Activated CD4-positive, alpha-beta T cell treated with anti-CD3 and anti-CD28 coated beads, Interleukin-2, Interleukin-6, amounts not matched to agents 100 ng/mL and 50 ng/mL, durations not matched to agents 16 hours and 8 hours (primary cell): ENCODE measurements around the gene EVA1C.
"Not testable (repeated sequence)": the region's sequence is repeated elsewhere in the genome, so short reads cannot be mapped to it uniquely, and the experiment has no call there.

Experiments
- DNase-seq: peaks from one replicate; pipeline ENCODE4 v3.0.0-alpha.2; 2020

Gene EVA1C

DNA sequence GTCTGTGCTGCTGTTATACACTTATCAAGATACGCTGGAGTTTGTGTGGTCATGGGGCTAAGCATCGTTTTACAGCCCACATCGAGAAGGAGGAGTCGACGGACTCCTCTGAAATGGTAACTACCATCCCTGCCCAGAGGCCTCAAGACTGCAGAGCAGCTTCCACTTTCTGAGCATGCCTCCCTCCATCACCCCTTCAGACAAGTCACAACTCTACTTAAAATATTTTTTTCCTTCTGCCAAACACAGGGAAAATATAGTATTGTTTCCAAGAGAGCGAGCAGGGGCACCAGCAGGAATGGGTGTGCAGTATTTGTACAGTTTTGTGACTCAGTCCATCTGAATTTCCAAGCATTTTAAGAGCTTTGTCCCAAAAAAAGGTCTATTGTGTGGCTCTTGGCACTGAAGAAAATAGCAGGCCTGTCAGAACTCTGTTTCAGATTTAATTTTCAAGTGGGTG is 14.1 kb downstream of the EVA1C start:
- no peak for DNase-seq

DNA sequence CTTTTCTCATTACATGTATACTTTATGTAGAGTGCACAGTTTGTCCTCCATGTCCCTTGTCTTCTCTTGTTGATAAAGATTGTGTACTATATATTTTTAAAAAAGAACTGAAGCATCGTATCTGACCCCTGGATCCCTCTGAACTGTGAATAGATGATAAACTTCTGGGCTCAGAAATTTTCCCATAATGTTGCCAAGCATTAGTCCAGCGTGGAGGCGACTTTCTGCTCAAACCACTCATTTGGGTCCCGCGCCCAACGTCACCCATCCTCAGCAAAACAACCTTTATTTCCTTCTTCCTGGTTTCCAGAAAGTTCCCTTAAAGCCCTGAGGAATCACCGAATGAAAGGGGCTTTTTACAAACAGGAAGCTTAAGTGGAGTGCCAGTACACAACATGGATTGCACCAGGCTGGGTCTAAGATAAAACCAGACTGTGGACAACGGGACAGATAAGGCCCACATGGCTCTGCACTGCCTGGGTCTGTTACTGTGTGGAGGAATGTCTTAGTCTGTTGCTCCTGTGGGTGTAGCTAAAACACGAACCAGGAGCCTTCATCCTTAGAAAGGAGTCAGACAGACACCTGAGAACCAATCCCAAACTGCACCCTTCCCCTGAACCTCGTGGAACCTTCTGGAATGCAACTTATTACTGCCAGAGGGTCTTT is 15.6 kb downstream of the EVA1C start:
- DNase-seq, result no peak

DNA sequence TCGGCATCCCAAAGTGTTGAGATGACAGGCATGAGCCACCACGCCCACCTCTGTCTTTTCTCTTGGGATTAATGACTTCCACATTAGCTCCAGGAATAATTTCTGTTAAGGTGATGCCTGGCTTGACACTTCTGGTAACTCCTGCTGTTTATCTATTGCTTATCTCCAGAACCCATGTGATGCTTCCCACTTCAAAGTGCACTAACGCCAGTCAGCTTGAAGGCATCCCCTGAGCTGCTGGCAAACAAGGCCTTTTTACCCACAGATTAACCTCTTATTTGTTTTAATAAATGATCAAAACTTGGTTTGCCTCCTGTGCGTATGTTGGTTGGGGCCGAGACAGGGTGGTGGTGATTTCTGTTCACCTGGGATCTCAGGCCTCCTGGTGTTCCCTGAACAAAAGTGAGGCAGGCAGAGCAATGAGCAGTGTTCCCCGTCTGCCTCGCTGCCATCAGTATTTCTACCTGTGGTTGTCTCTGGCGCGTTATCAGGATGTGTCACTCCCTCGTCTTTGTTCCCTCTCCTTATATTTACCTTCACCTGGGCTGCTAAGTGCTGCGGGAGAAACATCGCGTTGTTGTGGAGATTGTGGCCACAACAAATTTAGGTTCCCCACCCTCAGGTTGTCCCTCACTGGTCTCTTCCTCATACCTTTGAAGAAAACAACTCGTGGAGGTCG is 20.6 kb downstream of the EVA1C start:
- DNase-seq, result not testable (repeated sequence)

DNA sequence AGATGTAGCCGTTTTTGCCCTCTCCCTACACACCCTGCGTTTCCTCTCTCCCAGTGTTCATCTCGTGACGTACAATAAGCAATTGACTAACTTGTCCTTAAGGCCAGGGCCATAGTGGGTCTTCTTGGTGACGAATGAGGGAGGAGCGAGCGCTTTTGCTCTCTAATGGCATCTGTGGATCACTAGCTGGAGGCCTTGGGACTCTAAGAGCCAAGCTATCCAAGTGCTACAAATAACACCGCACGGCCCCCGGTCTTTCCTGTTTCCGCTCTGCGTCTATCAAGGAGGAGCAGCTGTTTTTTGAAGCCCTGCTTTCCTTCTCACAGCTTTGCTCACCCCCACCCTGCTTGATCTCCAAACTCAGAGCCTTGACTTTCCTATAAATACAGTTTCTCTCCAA is 25.2 kb downstream of the EVA1C start:
- no peak for DNase-seq

DNA sequence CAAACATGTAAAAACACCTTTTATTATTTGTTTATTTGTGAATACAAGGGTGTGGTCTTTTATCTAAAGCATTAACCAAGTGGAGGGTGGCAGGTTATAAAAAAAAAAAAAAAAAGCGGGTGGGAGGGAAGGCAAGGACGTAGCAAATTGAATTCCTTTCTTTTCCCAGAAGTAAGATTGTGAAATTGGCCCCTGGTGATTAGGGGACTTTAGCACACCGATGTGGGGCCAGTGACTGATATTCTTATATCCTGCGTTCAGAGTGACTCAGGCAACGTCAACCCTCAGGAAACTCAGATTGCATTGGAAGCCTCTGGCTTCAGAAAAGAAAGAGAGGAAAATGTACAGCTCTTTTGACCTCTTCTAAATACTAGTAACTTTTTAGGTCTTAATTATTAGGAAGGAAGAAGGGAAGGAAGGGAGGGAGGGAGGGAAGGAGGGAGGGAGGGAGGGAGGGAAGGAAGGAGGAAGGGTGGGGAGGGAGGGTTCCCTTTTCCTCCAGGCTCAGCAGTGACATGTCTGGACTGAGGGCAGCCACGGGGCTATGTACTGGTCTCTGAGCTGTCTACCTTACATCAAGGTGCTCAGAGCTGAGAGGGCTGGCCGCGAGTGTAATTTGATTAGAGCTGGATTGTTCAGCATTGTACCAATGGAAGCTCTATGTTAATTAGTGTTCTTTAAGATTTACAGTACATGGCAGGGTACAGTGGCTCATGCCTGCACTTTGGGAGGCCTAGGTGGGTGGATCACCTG is 30.2 kb downstream of the EVA1C start:
- DNase-seq, result no peak

DNA sequence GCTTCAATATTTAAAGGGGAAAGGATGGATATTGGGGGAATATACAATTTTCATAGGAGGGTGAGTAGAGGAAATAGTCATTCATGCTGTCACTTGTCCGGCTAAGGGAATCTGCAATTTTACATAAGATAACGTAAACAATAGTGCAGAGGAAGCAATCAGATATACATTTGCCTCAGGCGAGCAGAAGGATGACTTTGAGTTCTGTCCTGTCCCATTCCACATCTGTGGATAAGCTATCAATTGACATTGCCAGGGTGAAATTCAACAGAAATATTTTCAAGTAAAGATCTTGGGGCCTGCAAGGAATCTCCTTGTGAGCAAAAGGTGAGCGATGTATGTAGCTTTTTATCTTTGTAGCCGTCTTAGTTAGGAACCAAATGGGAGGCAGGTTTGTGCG is 32.6 kb downstream of the EVA1C start:
- no peak for DNase-seq

DNA sequence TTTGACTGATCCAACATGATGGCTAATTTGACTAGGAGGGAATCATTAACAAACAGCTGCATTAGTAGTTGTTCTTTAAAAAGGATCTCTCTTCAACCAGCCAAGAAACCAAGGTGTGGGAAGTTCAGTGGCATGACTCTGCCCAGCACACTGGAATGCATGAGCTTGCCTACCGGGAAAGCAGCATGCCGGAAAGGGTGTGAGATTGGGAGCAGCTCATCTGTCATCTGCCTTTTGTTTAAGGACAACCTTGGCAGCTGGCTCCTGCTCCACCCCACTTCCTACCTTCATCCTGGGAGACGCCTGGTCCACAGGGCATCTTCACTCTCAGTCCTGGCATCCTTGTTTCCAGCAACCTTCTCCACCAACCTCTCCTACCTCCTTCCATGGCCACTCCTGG is 33.9 kb downstream of the EVA1C start:
- not testable (repeated sequence) for DNase-seq

DNA sequence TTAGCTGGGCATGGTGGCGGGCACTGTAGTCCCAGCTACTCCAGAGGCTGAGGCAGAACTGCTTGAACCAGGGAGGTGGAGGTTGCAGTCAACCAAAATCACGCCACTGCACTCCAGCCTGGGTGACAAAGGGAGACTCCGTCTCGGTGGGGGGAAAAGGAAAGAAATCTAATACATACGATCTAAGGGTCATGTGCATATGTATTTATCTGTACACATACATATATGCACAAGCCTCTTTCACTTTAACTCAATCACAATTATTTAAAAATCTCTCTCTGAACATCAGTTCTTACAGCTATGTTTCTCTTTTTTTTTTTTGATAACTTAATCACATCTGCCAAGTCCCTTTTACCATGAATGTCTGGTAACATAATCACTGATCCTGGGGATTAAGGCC is 34.7 kb downstream of the EVA1C start:
- no peak for DNase-seq

DNA sequence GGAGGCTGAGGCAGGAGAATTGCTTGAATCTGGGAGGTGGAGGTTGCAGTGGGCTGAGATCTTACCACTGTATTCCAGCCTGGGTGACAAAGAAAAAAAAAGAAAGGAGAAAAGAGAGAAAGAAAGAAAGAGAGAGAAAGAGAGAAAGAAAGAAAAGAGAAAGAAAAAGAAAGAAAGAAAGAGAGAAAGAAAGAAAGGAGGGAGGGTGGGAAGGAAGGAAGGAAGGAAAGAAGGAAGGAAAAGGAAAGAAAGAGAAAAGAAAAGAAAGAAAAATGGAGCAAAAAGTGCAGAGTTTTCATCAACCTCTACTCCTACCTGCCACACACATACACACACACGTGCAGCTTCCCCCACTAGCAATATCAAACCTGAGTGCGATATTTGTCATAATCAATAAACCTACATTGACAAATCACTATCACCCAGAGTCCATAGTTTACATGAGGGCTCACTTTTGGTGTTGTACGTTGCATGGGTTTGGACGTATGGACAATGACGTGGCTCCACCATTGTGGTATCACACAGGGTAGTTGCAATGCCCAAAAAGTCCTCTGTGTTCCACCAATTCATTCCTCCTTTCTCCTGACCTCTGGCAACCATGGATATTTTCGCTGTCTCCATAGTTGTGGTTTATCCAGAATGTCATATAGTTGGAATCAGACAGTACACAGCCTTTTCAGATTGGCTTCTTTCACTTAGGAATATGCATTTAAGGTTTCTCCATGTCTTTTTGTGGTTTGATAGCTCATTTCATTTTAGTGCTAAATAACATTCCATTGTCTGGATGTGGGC is 36.5 kb downstream of the EVA1C start:
- no peak for DNase-seq

DNA sequence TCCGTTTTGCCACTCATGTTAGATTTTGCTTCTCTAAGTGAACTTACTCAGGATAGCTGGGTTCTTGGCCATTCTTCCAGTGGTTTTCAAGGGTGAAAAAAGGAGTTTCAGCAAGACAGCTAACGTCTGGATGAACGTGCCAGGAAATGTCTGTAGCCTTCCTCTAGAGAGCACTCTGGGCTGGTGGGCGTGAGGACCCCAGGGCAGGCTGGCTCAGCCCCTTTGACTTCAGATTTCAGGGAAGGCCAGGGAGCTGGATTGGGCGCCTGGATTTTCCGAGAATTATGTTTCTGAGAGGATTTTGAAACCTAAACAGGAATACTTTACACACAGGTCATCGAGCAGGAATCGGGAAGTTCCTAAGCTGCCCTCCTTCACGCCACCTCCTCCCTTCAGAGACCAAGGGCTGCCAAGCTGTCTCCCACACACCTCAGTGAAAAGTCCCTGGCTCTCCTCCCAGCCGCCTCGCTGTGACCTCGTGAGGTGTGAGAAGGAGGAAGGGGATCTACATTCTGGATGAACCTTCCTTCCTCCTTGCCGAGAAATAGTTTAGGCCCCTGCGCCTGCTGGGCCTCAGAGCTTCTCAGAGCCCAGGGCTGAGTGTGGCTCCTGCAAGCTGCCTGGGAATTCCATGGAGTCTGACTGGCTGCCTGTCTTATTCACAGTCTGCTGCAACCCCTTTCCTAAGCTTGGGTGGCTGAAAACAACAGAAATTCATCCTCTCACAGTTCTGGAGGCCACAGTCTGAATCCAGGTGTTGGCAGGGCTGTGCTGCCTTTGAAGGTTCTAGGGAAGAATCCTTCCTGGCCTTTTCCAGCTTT is 38.6 kb downstream of the EVA1C start:
- not testable (repeated sequence) for DNase-seq

DNA sequence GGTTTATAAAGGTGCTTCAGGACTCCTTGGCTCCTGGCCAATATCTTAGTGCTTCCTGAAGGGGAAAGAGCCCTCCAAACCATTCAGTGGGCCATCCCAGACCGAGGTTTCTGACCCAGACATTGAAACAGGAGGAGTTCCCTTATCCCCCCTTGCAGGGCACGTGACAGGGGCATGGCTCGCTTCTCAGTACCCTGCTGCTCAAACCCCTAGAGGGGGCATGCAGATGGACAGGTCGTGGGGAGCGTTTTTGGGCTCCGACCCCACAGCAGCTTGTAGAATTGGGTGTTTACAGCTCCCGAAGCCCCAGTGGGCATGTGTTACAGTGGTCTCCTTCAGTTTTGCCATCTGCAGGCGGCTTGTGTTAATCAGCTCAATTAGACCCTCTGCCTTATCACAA is 39.7 kb downstream of the EVA1C start:
- not testable (repeated sequence) for DNase-seq

DNA sequence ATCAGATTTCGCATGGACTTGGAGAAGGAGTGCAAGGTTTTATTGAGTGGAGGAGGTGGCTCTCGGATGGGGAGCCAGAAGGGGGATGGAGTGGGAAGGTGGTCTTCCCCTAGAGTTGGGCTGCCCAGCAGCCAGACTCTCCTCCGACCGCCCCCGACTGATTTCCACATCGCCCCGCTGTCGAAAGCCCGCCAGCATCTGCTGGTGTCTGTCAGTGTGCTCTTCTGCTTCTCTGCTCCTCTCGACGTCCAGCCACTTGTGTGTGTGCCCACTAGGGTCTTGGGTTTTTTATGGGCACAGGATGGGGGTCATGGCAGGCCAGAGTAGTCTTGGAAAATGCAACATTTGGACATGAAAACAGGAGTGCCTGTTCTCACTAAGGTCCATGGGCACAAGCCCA is 40.1 kb downstream of the EVA1C start:
- DNase-seq, result no peak

DNA sequence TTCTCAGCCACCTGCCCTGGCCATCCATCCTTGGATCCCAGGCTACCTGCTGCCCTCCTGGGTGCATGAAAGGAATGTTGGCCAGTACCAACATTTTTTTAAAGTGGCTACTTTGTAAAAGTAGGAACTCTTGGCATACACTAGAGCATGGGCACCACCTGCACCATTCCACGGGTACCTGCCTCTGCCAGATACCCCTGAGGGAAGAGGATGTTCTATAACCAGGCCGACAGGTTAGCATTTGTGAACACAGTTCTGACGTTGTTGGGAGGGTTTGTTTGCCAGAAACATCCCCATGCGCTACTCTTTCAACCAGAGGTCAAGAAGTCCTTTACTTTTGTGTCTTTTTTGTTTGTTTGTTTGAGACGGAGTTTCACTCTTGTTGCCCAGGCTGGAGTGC is 43.0 kb downstream of the EVA1C start:
- DNase-seq, result no peak

DNA sequence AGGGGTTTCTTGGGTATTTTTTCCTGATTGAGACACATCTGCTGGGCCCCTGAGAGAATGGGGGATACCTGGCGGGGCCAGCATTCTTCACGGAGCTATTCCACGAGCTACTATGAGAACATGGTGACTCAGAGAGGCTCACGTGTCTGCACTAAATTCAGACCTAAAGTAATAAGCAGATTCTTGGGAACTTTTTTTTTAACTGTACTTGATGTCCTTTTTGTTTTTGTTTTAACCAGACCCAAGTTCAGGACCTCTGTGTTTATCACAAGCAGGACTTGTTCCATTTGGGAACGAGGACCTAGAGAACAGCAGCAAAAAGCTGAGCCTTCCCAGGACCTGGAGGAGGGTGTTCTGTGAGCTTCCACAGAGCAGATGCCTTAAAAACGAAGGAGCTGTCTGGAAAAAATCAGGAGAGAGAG is 44.0 kb downstream of the EVA1C start:
- DNase-seq, result no peak

DNA sequence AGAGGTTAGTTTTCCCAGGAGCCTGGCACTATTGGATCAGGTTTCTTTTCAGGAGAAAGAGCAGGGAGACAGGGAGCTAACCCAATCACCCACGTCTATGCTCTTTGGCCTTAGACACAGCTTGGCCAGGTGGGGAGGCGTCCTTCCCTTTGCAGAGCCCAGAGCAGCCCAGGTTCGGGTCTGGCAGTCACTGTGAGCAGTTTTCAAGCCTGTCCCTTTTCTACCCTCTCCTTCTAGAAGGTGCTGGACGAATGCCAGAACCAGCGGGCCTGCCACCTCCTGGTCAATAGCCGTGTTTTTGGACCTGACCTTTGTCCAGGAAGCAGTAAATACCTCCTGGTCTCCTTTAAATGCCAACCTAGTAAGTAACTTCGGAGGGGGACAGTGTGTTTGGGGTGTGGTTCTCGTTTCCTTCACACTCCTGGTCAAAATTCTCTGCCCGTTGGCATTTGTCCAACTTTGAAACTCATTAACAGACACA is 44.9 kb downstream of the EVA1C start:
- DNase-seq, result no peak

DNA sequence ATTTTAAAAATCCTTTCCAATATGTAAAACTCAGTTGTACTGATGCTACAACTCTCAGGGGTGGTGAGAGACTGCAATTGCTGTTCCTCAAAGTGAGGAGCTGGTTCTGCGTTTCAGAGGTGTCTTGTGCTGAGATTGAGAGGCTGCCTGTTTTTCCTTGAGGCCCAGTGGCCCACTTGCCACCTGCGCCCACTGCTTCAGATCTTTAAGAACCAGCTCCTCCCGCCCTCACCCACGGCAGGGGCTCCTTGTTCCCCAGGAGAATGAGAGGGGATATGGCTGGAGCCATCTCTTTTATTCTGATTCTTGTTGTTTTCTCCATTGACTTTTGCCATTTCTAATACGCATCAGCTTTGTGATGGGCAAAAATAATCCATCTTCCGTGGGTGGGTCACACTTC is 45.5 kb downstream of the EVA1C start:
- no peak for DNase-seq

DNA sequence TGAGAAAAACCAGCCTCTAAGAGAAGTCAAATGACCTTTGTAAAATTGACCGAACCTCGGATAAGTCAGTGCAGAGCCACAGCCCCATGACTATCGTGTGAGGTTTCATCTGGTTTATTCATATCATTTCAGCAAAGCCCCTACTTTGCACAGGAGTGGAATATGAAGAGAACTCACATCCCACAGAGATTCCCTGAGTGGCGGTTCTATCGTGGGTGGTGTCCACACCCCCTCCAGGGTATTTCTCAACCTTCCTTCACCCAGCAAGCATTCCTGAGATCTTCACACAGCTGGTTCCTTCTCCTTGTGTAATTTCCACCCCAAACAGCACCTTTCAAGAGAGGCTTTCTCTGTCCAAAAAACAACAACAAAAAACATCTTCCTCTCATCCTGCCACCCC is 47.5 kb downstream of the EVA1C start:
- no peak for DNase-seq

DNA sequence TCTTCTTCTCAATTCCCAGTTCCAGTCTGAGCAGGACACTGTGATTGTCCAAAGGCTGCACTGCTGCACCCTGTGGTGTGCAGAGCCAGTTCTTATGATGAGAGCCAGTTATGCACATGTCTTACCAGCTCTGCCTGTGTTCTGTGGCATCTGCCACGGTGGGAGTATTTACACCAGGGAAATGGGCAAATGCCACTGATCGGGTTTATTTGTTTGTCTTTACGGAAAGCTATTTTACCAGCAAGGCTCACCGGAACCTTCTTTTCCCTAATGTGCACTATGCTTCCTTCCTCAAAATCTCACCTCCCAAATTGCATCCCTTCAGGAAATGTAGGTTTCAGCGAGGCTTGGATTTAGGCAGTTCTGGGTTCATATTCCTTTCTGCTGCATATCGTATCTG is 49.0 kb downstream of the EVA1C start:
- DNase-seq, result no peak

DNA sequence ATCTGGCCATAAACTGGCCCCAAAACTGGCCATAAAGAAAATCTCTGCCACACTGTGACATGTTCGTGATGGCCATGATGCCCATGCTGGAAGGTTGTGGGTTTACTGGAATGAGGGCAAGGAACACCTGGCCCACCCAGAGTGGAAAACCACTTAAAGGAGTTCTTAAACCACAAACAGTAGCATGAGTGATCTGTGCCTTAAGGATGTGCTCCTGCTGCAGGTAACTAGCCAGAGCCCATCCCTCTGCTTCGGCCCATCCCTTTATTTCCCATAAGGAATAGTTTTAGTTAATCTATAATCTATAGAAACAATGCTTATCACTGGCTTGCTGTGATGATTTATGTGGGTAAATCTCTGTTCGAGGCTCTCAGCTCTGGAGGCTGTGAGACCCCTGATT is 50.1 kb downstream of the EVA1C start:
- not testable (repeated sequence) for DNase-seq

DNA sequence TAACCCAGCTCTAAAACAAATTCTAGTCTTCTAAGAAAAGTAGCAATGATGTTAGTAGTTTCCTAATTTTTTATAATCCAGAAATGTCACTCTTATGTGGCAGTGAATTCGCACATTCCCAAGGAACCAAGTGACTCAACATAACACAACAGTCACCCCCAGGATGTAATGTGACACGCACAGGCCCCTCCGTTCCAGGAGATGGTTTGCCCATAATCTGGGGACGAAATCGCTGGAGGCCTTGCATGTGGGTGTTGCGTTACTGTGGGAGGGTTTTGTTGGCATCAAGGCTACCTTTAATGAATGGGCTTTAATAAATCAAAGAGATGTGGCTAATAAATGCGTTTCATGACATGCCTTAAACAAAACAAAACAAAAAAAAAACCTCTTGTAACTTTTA is 50.9 kb downstream of the EVA1C start:
- DNase-seq, result no peak

DNA sequence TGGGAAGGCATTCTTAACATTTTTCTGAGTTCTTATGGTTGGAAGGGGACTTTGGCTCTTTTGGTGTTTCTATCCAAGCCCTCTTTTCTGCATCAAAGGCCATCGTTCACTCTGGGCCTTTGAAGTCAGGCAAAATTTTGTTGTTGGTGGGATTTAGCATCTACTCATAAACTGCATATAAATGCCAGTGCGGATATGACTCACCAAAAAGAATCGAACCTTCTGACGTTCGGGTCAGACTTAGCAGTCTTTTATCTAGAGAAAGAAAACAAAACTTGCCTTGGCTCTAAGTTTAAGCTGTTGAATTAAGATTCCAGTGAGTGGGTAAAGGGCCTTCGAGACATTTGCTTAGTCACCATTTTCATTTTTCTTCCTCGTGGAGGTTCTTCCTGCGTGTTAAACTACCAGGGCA is 51.4 kb downstream of the EVA1C start:
- no peak for DNase-seq

DNA sequence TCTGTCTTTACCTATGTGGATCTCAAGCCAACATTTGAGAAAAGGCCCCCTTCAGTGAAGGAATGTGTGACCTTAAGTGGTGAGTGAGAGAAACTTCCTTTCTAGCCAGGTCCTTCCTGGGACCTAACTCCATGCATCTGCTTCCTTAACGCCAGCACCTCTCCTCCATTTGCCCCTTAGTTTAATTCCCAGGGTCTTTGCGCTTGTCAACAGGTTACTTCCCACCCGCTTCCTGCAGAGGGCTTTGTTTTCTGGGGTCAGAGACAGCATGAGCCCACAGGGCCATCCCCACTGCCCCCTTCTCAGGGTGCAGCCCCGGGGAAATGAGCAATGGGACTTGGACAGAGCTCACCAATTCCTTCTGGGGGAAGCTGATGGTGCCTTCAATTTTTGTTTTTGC is 54.8 kb downstream of the EVA1C start:
- no peak for DNase-seq
